Measurements from ENCODE around the gene SAMSN1. TPM values are rescaled to one million over a fixed set of nuclear protein-coding genes. Genes with fewer than 3 reads are reported as not detected.

The SAMSN1 gene
- total and polyA plus RNA-seq, 7 donors, result 4.4 to 16.4 (median 7.5) TPM

DNA sequence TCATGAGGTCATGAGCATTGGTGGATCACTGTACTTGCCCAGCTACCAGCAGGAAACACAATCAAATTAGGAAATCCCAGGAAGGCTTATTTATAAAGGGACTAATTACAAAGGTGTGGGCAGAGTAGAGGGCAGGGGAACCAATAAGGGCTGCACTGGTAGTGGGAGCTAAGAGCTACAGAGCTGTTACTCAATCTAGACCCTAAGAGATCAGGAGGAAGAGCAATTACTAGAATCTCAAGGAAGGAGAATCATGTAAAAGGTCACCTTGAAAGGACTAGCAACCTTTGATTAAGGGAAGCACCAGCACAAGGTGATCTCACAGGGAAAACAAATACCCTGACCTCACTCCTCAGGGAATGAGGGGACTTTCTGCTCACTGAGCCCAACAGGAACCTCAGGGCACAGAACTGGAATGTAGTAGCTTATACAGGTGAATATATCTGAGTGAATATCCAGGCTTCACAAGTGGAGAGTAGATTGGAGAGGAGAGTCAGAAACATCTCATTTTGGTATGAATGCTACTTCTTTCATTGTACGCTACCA lies 66.8 kb downstream of the SAMSN1 start:
- TF ChIP-seq, protein P1, sequence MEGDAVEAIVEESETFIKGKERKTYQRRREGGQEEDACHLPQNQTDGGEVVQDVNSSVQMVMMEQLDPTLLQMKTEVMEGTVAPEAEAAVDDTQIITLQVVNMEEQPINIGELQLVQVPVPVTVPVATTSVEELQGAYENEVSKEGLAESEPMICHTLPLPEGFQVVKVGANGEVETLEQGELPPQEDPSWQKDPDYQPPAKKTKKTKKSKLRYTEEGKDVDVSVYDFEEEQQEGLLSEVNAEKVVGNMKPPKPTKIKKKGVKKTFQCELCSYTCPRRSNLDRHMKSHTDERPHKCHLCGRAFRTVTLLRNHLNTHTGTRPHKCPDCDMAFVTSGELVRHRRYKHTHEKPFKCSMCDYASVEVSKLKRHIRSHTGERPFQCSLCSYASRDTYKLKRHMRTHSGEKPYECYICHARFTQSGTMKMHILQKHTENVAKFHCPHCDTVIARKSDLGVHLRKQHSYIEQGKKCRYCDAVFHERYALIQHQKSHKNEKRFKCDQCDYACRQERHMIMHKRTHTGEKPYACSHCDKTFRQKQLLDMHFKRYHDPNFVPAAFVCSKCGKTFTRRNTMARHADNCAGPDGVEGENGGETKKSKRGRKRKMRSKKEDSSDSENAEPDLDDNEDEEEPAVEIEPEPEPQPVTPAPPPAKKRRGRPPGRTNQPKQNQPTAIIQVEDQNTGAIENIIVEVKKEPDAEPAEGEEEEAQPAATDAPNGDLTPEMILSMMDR (IDR thresholded peaks at IDR 0.05), result no peak
- TF ChIP-seq POLR2AphosphoS5 (IDR thresholded peaks at IDR 0.05) (no peak), POLR2A (IDR thresholded peaks at IDR 0.05) (no peak), EP300 (IDR thresholded peaks at IDR 0.05) (no peak)
- H3K4me3 ChIP-seq, result no peak overlapping the region
- intact Hi-C loops (cut with DNase I), result no loop called here
- H3K27me3 ChIP-seq, result no peaks in the 10 kb centered on the region
- H3K9me3 ChIP-seq, result no peaks in the 10 kb centered on the region
- no peak for DNase-seq
- no peak overlapping the region for H3K27ac ChIP-seq
- peaks cover 0 to 7% (median 0%) of the 10 kb centered on the region in 4 donors for H3K4me1 ChIP-seq
- WGBS, 2 donors, result 42 to 100% methylated on average over 1 of the region's 1 CpG
- H3K36me3 ChIP-seq, result no peaks in the 10 kb centered on the region

DNA sequence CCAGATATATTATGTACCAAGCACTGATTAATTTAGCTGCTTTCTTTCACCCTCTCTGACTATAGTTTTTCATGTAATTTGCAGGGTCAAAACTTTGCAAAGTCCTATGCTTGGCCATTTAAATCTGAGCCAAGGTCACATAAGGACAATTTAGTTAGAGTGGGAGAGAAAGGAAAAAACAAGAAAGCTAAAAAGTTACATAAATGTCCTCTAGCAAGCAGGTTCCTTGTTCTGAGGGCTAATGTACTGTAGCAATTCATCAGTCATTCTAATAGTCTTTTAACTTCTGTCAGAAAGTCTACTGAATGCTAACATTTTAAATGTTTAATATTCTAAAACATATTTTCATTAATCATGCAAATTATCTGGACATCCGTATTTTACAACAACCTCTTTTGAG lies 68.3 kb downstream of the SAMSN1 start:
- WGBS, 2 donors, result 73 to 89% methylated on average over 1 of the region's 1 CpG
- no peaks in the 10 kb centered on the region for H3K36me3 ChIP-seq
- no peak for TF ChIP-seq POLR2A (IDR thresholded peaks at IDR 0.05)
- H3K9me3 ChIP-seq, result no peaks in the 10 kb centered on the region
- no peaks in the 10 kb centered on the region for H3K27me3 ChIP-seq
- no peak for DNase-seq
- H3K27ac ChIP-seq, result no peak overlapping the region
- H3K4me3 ChIP-seq, result no peak overlapping the region
- H3K4me1 ChIP-seq, result peaks cover 0 to 7% (median 0%) of the 10 kb centered on the region in 4 donors
- intact Hi-C loops (cut with DNase I), result no loop called here

GRCh38 chr21:14477133-14477532 lies 69.0 kb downstream of the SAMSN1 start:
- intact Hi-C loops (cut with DNase I), result no loop called here
- H3K27ac ChIP-seq, result no peak overlapping the region
- no peak overlapping the region for H3K4me3 ChIP-seq
- H3K36me3 ChIP-seq, result no peaks in the 10 kb centered on the region
- no peaks in the 10 kb centered on the region for H3K27me3 ChIP-seq
- no peaks in the 10 kb centered on the region for H3K9me3 ChIP-seq
- no peak for DNase-seq
- TF ChIP-seq POLR2A (IDR thresholded peaks at IDR 0.05) (no peak), EP300 (IDR thresholded peaks at IDR 0.05) (no peak), POLR2AphosphoS5 (IDR thresholded peaks at IDR 0.05) (no peak)
- TF ChIP-seq, protein P1 (IDR thresholded peaks at IDR 0.05), result no peak
- peaks cover 0 to 7% (median 0%) of the 10 kb centered on the region in 4 donors for H3K4me1 ChIP-seq
- 93% methylated on average over 2 of the region's 2 CpGs for WGBS, 2 donors

- no peaks in the 10 kb centered on the region for H3K36me3 ChIP-seq
- H3K4me3 ChIP-seq, result no peak overlapping the region
- peaks cover 0 to 7% (median 0%) of the 10 kb centered on the region in 4 donors for H3K4me1 ChIP-seq
- intact Hi-C loops (cut with DNase I), result no loop called here
- no peaks in the 10 kb centered on the region for H3K27me3 ChIP-seq
- TF ChIP-seq EP300 (IDR thresholded peaks at IDR 0.05) (no peak), POLR2AphosphoS5 (IDR thresholded peaks at IDR 0.05) (no peak), POLR2A (IDR thresholded peaks at IDR 0.05) (no peak)
- TF ChIP-seq, protein P1 (IDR thresholded peaks at IDR 0.05), result no peak
- H3K27ac ChIP-seq, result no peak overlapping the region
- no peak for DNase-seq
- H3K9me3 ChIP-seq, result no peaks in the 10 kb centered on the region
Observed at GRCh38 chr21:14474995-14475394, 71.1 kb downstream of the SAMSN1 start.

- Histone ChIP-seq H3K27me3 (no peaks in the 10 kb centered on the region), H3K36me3 (no peaks in the 10 kb centered on the region), H3K27ac (no peak overlapping the region), H3K4me3 (no peak overlapping the region), H3K4me1 (no peaks in the 10 kb centered on the region), H3K9me3 (no peaks in the 10 kb centered on the region)
- intact Hi-C loops (cut with DNase I), result no loop called here
- DNase-seq, result no peak
- TF ChIP-seq POLR2A (IDR thresholded peaks at IDR 0.05) (no peak), POLR2AphosphoS5 (IDR thresholded peaks at IDR 0.05) (no peak), EP300 (IDR thresholded peaks at IDR 0.05) (no peak)
- TF ChIP-seq, protein P1 (IDR thresholded peaks at IDR 0.05), result no peak
- 90 to 95% methylated on average over 4 of the region's 4 CpGs for WGBS, 2 donors
Observed at GRCh38 chr21:14469641-14470040, 76.5 kb downstream of the SAMSN1 start.
